ENCODE measurements around the gene MYL12A.

DNA sequence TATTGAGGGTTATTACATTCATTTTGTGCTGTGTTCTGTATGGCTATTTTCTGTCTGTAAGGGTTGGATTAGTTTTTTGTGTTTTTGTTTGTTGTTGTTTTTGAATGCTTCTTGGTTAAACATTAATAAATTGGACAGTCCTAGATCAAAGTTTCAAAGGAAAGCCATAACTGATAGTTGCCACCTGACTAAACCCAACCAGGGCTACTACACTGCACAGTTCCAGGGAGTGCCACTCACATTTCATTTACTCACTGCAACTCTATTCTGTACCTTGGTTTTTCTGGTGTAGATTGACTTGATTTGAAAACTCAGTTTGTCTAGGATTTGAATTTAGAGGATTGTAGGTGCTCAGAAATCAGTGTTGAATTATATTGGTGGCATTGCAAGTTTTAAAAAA is 20.7 kb downstream of the MYL12A start:
- no peak for TF ChIP-seq EZH2 (IDR thresholded peaks at IDR 0.05)
- TF ChIP-seq POLR2AphosphoS5 (IDR thresholded peaks at IDR 0.05; ENCODE audit: borderline replicate concordance, low read depth, low read length) = no peak

Data from SK-N-MC (cell line).